NB4 (cell line): Measurements from ENCODE around the gene USB1.
A peak's percentile ranks its signal among the peaks of the same experiment; 100 is the strongest.

Source experiments
- DNase-seq: peaks from one replicate; pipeline ENCODE4 v3.0.0; 2010; ENCODE audit warnings: low read depth
- H3K4me3 ChIP-seq: one replicate; pipeline ENCODE4 v1.5.1; 2011; ENCODE audit warnings: mild to moderate bottlenecking, low read depth, low read length, moderate library complexity
- CTCF ChIP-seq: IDR thresholded peaks from one replicate; pipeline ENCODE4 v1.5.1; 2012; ENCODE audit warnings: low read depth, low read length
- MAX ChIP-seq: IDR thresholded peaks from 2 replicates; pipeline ENCODE4 v1.6.1; 2011; ENCODE audit warnings: low read depth, low read length
- MYC ChIP-seq: IDR thresholded peaks from 2 replicates; pipeline ENCODE4 v1.6.1; 2011; ENCODE audit warnings: low read depth, low read length
- POLR2A ChIP-seq: IDR thresholded peaks from 2 replicates; pipeline ENCODE4 v1.6.1; 2011; ENCODE audit warnings: mild to moderate bottlenecking; ENCODE audit not compliant: insufficient read length; ENCODE audit errors: extremely low read depth

The USB1 gene

GRCh38 chr16:58000706-58001676 lies at the start of gene USB1:
TSS of gene USB1 (plus strand) at chr16:58001407. CDS start at chr16:58001484, 77 bp downstream.
- peak; percentile 51 for TF ChIP-seq MAX
- TF ChIP-seq MYC, result peak; percentile 28
- TF ChIP-seq POLR2A, result peak; percentile 78
- peak; percentile 35 for TF ChIP-seq CTCF
- DNase-seq, result peak; percentile 93
- peak within 1 kb of the TSS; percentile 69 for H3K4me3 ChIP-seq

GRCh38 chr16:57952909-57953308 lies 48.3 kb upstream of the USB1 start:
- no peak for TF ChIP-seq POLR2A
- no peak for TF ChIP-seq MYC
- no peak for TF ChIP-seq CTCF
- no peak for TF ChIP-seq MAX
- DNase-seq, result no peak
- no peak overlapping the region for H3K4me3 ChIP-seq

GRCh38 chr16:57953857-57954256 lies 47.4 kb upstream of the USB1 start:
- DNase-seq, result no peak

GRCh38 chr16:57955572-57956188 lies 45.5 kb upstream of the USB1 start:
- DNase-seq, result no peak
- TF ChIP-seq MYC (no peak), MAX (no peak), POLR2A (no peak)
- H3K4me3 ChIP-seq, result no peak overlapping the region

More at GRCh38 chr16:57953857-57954256, 47.4 kb upstream of the USB1 start:
- TF ChIP-seq MAX (no peak), CTCF (no peak), POLR2A (no peak), MYC (no peak)
- no peak overlapping the region for H3K4me3 ChIP-seq

- no peak for DNase-seq
- TF ChIP-seq MAX (no peak), POLR2A (no peak), CTCF (no peak), MYC (no peak)
- H3K4me3 ChIP-seq, result no peak overlapping the region
These were observed 44.9 kb upstream of the USB1 start for GRCh38 chr16:57956270-57956808.
